ENCODE results near the gene AEBP1.

Gene AEBP1

GRCh38 chr7:44141221-44141850 is 37.2 kb downstream of the AEBP1 start, which contains the start of gene MYL7:
TSS of gene MYL7 (minus strand) at chr7:44141332. CDS start at chr7:44141305, 27 bp downstream.
- Mint-ChIP-seq H3K9me3 (no peaks in the 10 kb centered on the region), H3K27me3 (peaks cover 4% of the 10 kb centered on the region), H3K36me3 (ENCODE audit: low read depth) (no peaks in the 10 kb centered on the region), H3K27ac (no peak within 1 kb of the TSS), H3K4me3 (no peak within 1 kb of the TSS), H3K4me1 (peaks cover 7% of the 10 kb centered on the region)
- ATAC-seq (no peak), DNase-seq (no peak)

DNA sequence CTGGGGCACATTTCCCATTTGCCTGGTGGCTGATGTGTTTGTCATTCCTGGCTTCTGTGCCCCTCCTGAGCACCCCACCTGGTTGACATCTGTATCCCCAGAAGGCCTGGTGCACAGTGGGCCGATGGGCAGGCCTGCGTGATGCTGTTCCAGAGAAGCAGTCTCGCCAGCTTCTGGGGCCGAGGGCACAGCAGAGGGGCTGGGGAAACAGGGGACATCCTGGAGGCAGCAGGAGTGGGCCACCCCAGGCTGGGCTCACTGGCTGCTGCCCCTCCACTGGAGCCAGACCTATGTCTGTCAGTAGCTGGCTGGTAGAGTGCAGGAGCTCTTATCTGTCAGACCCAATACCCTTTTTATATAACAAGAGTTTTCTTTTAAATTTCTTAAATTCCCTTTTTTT is 37.9 kb downstream of the AEBP1 start:
- ATAC-seq = no peak
- no peak for DNase-seq
- Mint-ChIP-seq H3K36me3 (ENCODE audit: low read depth) (no peaks in the 10 kb centered on the region), H3K4me1 (peaks cover 7% of the 10 kb centered on the region), H3K27ac (no peak overlapping the region), H3K27me3 (peaks cover 4% of the 10 kb centered on the region), H3K9me3 (no peaks in the 10 kb centered on the region), H3K4me3 (no peak overlapping the region)

GRCh38 chr7:44143646-44144250 is 39.6 kb downstream of the AEBP1 start:
- no peaks in the 10 kb centered on the region for H3K9me3 Mint-ChIP-seq
- H3K4me3 Mint-ChIP-seq = no peak overlapping the region
- ATAC-seq = no peak

DNA sequence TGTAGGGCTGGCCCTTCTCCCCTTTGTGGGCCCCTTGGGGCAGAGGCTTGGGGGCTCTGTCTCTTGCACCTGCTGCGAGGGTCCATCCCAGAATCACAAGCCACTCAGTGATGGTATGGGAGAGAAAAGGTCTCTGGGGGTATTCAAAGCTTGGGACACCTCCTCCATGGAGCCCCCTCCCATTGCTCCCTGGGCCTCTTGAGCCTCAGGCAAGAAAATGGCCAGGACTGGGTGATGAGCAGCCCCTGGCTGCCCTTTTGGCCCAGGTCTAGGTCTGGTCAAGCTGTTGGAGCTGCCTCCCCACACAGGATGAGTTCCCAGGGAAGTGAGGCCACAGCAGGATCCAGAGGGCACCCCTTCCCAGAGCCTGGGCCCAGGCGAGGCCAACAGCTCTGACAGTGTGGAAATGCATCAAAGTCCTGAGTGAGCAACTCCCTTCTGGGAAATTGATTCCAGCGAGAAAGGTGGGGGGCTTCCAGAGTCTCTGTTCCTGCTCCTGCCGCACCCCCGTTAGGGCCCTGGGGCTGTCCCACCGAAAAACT is 40.4 kb downstream of the AEBP1 start:
- Mint-ChIP-seq H3K4me3 (no peak overlapping the region), H3K4me1 (peaks cover 7% of the 10 kb centered on the region), H3K9me3 (no peaks in the 10 kb centered on the region), H3K27ac (no peak overlapping the region), H3K27me3 (peaks cover 4% of the 10 kb centered on the region), H3K36me3 (ENCODE audit: low read depth) (no peaks in the 10 kb centered on the region)
- DNase-seq = no peak
- no peak for ATAC-seq

More at GRCh38 chr7:44143646-44144250, 39.6 kb downstream of the AEBP1 start:
- no peak for DNase-seq
- Mint-ChIP-seq H3K36me3 (ENCODE audit: low read depth) (no peaks in the 10 kb centered on the region), H3K27ac (no peak overlapping the region), H3K27me3 (peaks cover 4% of the 10 kb centered on the region), H3K4me1 (peaks cover 7% of the 10 kb centered on the region)

DNA sequence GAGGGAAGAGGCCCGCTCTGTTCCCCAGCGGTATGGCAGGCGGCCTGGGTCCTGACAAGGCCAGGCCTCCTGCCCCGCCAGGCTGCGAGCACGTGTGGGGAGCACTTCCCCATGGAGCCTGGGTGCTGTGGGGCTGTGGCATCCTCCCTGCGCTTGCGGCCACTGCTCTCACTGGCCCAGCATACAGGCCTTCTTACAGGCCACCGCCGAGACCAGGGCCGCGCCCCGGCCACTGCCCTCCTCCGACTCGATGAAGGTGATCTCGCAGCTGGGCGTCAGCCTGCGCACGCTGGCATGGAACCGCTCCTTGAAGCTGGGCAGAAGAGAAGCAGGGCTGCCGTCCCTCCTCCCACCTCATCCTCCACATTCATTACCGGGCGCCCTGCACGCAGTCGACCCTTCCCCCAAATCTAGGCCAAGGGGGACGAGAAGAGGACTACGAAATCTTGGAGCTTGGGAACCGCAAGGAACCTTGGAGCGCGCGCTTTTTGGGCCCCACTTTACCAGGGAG is 40.9 kb downstream of the AEBP1 start:
- Mint-ChIP-seq H3K27me3 (peaks cover 4% of the 10 kb centered on the region), H3K4me3 (no peak overlapping the region), H3K9me3 (no peaks in the 10 kb centered on the region), H3K36me3 (ENCODE audit: low read depth) (no peaks in the 10 kb centered on the region), H3K27ac (no peak overlapping the region), H3K4me1 (peaks cover 7% of the 10 kb centered on the region)
- ATAC-seq (no peak), DNase-seq (no peak)

- Mint-ChIP-seq H3K27me3 (peaks cover 4% of the 10 kb centered on the region), H3K9me3 (no peaks in the 10 kb centered on the region), H3K4me3 (peak overlapping the region; percentile 62), H3K4me1 (peaks cover 7% of the 10 kb centered on the region), H3K27ac (no peak overlapping the region), H3K36me3 (ENCODE audit: low read depth) (no peaks in the 10 kb centered on the region)
- peak; percentile 59 for DNase-seq
- ATAC-seq = peak; percentile 64
Measured at GRCh38 chr7:44145479-44145968, 41.4 kb downstream of the AEBP1 start.

- Mint-ChIP-seq H3K27me3 (peaks cover 4% of the 10 kb centered on the region), H3K4me1 (peaks cover 7% of the 10 kb centered on the region), H3K36me3 (ENCODE audit: low read depth) (no peaks in the 10 kb centered on the region), H3K27ac (no peak overlapping the region), H3K9me3 (no peaks in the 10 kb centered on the region), H3K4me3 (peak overlapping the region; percentile 62)
- peak; percentile 41 for ATAC-seq
- peak; percentile 65 for DNase-seq
Measured at GRCh38 chr7:44145969-44146911, 42.1 kb downstream of the AEBP1 start.

DNA sequence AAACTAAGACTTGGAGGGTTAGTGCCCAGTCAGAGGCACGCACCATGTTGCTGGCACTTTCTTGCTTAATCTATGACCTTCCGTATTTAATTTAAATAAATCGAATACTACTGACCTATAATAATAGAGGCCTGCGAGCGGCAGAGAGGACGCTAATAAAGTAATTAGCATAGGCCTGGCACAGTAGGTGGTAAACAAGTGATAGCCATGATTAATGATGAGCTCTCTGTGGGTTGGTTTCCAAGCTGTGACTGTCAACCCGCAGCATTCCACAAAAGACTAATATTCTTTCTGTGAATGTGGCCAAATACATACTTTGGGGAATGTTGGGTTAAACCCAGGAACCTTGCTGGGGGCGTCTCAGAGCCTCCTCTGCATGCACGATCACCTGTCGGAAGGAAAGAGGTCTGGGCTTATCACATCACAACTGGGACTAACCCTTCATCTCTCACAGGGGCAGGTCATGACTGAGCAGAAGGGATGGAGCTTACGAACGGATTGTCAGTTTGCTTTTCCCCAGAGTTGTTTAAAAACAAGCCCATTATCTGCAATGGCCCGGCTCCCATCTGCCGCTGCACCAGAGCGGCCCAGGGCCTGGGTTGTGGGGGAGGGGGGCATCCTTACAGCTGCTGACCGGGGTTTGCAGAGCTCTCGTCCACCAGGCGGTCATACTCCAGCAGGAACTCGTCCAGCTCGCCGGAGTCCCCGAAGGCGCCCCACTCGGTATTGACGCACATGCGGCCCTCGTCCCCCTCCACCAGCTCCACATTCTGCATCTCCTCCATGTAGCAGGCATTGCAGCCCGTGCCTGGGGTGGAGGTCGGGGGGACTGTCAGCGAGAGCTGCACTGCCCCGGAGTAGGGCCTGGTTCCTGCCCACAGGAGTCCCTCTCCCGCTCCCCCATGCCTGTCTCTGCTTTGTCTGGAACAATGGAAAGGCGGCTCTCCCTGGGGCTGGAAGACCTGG is 43.2 kb downstream of the AEBP1 start:
- no peak for ATAC-seq
- peaks cover 7% of the 10 kb centered on the region for H3K4me1 Mint-ChIP-seq
- H3K27ac Mint-ChIP-seq = no peak overlapping the region
- DNase-seq = no peak
- no peaks in the 10 kb centered on the region for H3K36me3 Mint-ChIP-seq (ENCODE audit: low read depth)
- no peak overlapping the region for H3K4me3 Mint-ChIP-seq
- peaks cover 4% of the 10 kb centered on the region for H3K27me3 Mint-ChIP-seq
- H3K9me3 Mint-ChIP-seq = no peaks in the 10 kb centered on the region

GRCh38 chr7:44148166-44148565 is 44.0 kb downstream of the AEBP1 start:
- H3K9me3 Mint-ChIP-seq = no peaks in the 10 kb centered on the region
- no peak overlapping the region for H3K27ac Mint-ChIP-seq
- no peak for ATAC-seq
- peaks cover 4% of the 10 kb centered on the region for H3K27me3 Mint-ChIP-seq
- no peak overlapping the region for H3K4me3 Mint-ChIP-seq
- H3K4me1 Mint-ChIP-seq = peaks cover 7% of the 10 kb centered on the region
- DNase-seq = no peak
- no peaks in the 10 kb centered on the region for H3K36me3 Mint-ChIP-seq (ENCODE audit: low read depth)

DNA sequence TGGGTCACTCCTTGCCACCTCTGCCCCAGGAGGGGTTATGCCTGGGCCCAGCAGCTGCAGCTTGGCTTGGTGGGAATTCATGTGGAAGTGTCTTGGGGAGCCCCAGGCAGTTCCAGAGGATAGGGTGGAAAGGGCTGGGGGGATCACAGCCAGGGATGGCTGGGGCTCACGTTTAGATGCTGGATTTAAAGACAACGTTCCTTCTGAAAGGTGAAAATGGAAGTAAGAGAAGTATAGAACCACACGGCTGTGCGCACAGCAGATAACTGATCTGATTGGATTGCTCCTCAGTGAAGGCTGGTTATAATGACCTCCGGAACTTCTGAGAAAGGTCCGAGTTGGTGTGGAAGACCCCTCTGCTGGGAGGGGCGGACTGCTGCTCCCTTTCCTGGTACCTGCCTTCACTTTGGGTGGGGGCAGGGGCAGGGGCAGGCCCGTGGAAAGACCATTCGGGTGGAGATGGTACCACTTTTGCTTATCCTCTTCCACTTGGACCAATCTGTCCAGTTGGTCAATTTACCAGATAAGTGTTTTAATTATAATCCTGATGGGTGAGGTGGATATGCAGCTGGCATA is 44.9 kb downstream of the AEBP1 start:
- no peaks in the 10 kb centered on the region for H3K36me3 Mint-ChIP-seq (ENCODE audit: low read depth)
- peaks cover 7% of the 10 kb centered on the region for H3K4me1 Mint-ChIP-seq
- ATAC-seq (no peak), DNase-seq (no peak)
- H3K4me3 Mint-ChIP-seq = no peak overlapping the region
- H3K27ac Mint-ChIP-seq = no peak overlapping the region
- no peaks in the 10 kb centered on the region for H3K9me3 Mint-ChIP-seq
- H3K27me3 Mint-ChIP-seq = peaks cover 4% of the 10 kb centered on the region

DNA sequence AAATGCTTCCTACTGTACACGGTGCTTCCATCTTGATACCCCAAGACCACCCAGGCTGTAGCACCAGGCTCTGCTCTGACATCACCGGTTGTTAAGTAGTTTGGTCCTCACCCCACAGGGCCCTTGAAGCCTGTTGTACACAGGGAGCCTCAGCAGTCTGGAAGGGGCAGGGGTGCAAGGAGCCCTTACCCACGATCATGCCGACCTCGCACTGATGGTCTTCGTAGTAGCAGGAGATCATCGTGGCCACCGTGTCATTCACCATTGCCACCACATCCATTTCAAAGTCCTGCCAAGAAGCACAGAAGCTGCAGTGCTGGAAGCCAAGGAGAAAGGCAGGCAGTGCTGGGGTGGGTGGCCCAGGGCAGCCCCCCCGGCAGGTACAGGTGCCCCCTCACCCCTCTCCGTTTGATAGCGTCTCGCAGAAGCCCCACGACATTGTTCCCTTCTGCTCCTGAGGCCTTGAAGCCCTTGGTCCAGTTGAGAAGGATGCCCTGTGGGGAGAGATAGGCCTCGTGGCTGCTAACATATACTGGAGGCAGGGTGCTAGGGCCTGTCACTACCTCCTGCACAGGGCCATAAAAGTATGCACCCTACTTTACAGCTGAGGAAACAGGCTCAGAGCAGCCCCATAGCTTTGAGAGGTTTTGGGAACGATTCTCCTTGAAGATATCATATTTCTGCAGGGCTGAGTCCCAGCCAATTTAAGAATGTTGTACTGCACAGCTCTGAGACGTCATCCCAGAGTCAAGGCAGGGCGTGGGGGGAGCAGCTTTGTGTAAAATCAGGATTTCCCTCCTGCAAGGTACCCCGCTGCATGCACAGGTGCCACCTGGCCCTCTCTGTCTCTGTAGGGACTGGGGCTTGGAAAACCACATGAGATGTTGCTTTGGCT is 45.7 kb downstream of the AEBP1 start:
- H3K36me3 Mint-ChIP-seq (ENCODE audit: low read depth) = no peaks in the 10 kb centered on the region
- DNase-seq = no peak
- H3K27me3 Mint-ChIP-seq = peaks cover 4% of the 10 kb centered on the region
- ATAC-seq = no peak
- peaks cover 7% of the 10 kb centered on the region for H3K4me1 Mint-ChIP-seq
- H3K9me3 Mint-ChIP-seq = no peaks in the 10 kb centered on the region
- H3K27ac Mint-ChIP-seq = no peak overlapping the region
- no peak overlapping the region for H3K4me3 Mint-ChIP-seq

- no peak overlapping the region for H3K27ac Mint-ChIP-seq
- no peaks in the 10 kb centered on the region for H3K36me3 Mint-ChIP-seq (ENCODE audit: low read depth)
- no peaks in the 10 kb centered on the region for H3K9me3 Mint-ChIP-seq
- DNase-seq = no peak
- H3K27me3 Mint-ChIP-seq = no peaks in the 10 kb centered on the region
- H3K4me3 Mint-ChIP-seq = no peak overlapping the region
- no peak for ATAC-seq
- H3K4me1 Mint-ChIP-seq = peaks cover 3% of the 10 kb centered on the region
Measured at GRCh38 chr7:44150466-44150832, 46.3 kb downstream of the AEBP1 start.
